Osteoblast (primary cell): ENCODE data around the gene PHF21A. TPM values are rescaled to one million over a fixed set of nuclear protein-coding genes. Genes with fewer than 3 reads are reported as not detected.

Source experiments
- DNase-seq: peaks from one replicate; pipeline ENCODE4 v3.0.0; 2011; ENCODE audit warnings: low spot score, mixed read lengths; ENCODE audit not compliant: insufficient read length; ENCODE audit errors: missing footprints
- H2AFZ ChIP-seq: 2 replicates; pipeline ENCODE4 v1.6.0; 2011; ENCODE audit warnings: mild to moderate bottlenecking, low read length
- H3K27ac ChIP-seq: 2 replicates; pipeline ENCODE4 v1.5.1; 2011; ENCODE audit warnings: mild to moderate bottlenecking, low read depth, low read length, moderate library complexity
- H3K27me3 ChIP-seq: 2 replicates; pipeline ENCODE4 v1.6.0; 2012; ENCODE audit warnings: mild to moderate bottlenecking, control low read depth, inconsistent platforms, low read length, moderate library complexity; ENCODE audit not compliant: insufficient read depth
- H3K36me3 ChIP-seq: 2 replicates; pipeline ENCODE4 v1.5.1; 2011; ENCODE audit warnings: mild to moderate bottlenecking, low read length, control low read depth, moderate library complexity; ENCODE audit not compliant: insufficient read depth
- H3K4me1 ChIP-seq: 2 replicates; pipeline ENCODE4 v1.5.1; 2011; ENCODE audit warnings: mild to moderate bottlenecking, low read length, control low read depth, moderate library complexity; ENCODE audit not compliant: insufficient read depth
- H3K4me2 ChIP-seq: 2 replicates; pipeline ENCODE4 v1.6.0; 2011; ENCODE audit warnings: mild to moderate bottlenecking, low read length; ENCODE audit not compliant: insufficient read depth
- H3K4me3 ChIP-seq: fragments of 200-600 bp; sonication (generic); 3 replicates; pipeline ENCODE4 v1.5.1; 2012; ENCODE audit warnings: mild to moderate bottlenecking, low read length, inconsistent platforms; ENCODE audit not compliant: insufficient read depth
- H3K79me2 ChIP-seq: 2 replicates; pipeline ENCODE4 v1.6.0; 2012; ENCODE audit warnings: mild to moderate bottlenecking, low read length, control low read depth, inconsistent platforms; ENCODE audit not compliant: insufficient read depth
- H3K9me3 ChIP-seq: 2 replicates; pipeline ENCODE4 v1.5.1; 2011; ENCODE audit warnings: low read depth, low read length, control low read depth
- H4K20me1 ChIP-seq: 2 replicates; pipeline ENCODE4 v1.6.0; 2012; ENCODE audit warnings: mild to moderate bottlenecking, low read length, control low read depth; ENCODE audit not compliant: insufficient read depth
- total RNA-seq: library from RNA; depleted of rRNA; stranded (reverse); fragments of >200 nt; gene quantifications from 2 replicates; pipeline ENCODE4 v1.2.3, GENCODE V29; 2012
- TF ChIP-seq, protein P1 (sequence below): IDR thresholded peaks from 2 replicates; pipeline ENCODE4 v1.5.1; 2011; ENCODE audit warnings: mild to moderate bottlenecking, low read depth, low read length, moderate library complexity; ENCODE audit errors: extremely low read depth

Gene PHF21A
- total RNA-seq, 1 donor, result 26.4 TPM

GRCh38 chr11:46060013-46060412 is 61.2 kb downstream of the PHF21A start:
- Histone ChIP-seq H3K4me1 (peaks cover 11% of the 10 kb centered on the region), H3K27ac (no peak overlapping the region), H3K4me3 (no peak overlapping the region), H3K79me2 (no peaks in the 10 kb centered on the region), H3K36me3 (no peaks in the 10 kb centered on the region), H3K4me2 (no peak overlapping the region), H3K27me3 (no peaks in the 10 kb centered on the region), H3K9me3 (no peaks in the 10 kb centered on the region), H2AFZ (no peak overlapping the region), H4K20me1 (peaks cover 7% of the 10 kb centered on the region)
- TF ChIP-seq, protein P1, sequence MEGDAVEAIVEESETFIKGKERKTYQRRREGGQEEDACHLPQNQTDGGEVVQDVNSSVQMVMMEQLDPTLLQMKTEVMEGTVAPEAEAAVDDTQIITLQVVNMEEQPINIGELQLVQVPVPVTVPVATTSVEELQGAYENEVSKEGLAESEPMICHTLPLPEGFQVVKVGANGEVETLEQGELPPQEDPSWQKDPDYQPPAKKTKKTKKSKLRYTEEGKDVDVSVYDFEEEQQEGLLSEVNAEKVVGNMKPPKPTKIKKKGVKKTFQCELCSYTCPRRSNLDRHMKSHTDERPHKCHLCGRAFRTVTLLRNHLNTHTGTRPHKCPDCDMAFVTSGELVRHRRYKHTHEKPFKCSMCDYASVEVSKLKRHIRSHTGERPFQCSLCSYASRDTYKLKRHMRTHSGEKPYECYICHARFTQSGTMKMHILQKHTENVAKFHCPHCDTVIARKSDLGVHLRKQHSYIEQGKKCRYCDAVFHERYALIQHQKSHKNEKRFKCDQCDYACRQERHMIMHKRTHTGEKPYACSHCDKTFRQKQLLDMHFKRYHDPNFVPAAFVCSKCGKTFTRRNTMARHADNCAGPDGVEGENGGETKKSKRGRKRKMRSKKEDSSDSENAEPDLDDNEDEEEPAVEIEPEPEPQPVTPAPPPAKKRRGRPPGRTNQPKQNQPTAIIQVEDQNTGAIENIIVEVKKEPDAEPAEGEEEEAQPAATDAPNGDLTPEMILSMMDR, result no peak
- no peak for DNase-seq

- TF ChIP-seq, protein P1, result no peak
- H3K36me3 ChIP-seq, result no peaks in the 10 kb centered on the region
These were observed 63.8 kb downstream of the PHF21A start for GRCh38 chr11:46057489-46057888.

DNA sequence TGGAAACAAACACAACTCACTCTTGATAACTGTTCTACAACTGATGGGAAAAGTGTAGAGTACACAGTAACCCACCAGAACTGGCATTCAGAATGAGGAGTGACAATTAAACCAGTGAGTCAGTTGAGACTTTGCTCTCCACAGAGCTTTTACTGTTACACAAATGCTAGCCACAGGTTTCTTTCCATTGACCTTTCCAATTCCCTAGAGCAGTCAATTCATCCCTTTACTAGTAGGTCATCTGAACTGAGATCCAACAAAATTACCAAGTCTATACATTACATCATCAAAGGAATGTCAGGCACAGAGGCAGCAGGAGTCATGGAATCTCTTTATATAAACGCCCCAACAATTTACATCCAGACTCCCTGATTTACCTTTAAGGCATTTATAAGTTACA is 65.9 kb downstream of the PHF21A start:
- peaks cover 20% of the 10 kb centered on the region for H4K20me1 ChIP-seq
- peak overlapping the region; percentile 37 for H3K27ac ChIP-seq
- no peak overlapping the region for H3K4me2 ChIP-seq
- no peak overlapping the region for H3K4me3 ChIP-seq
- no peaks in the 10 kb centered on the region for H3K9me3 ChIP-seq
- TF ChIP-seq, protein P1, result no peak
- H3K36me3 ChIP-seq, result no peaks in the 10 kb centered on the region
- DNase-seq, result peak; percentile 22
- no peak overlapping the region for H2AFZ ChIP-seq
- H3K4me1 ChIP-seq, result peaks cover 25% of the 10 kb centered on the region
- H3K79me2 ChIP-seq, result no peaks in the 10 kb centered on the region
- no peaks in the 10 kb centered on the region for H3K27me3 ChIP-seq

More at GRCh38 chr11:46057489-46057888, 63.8 kb downstream of the PHF21A start:
- Histone ChIP-seq H4K20me1 (peaks cover 10% of the 10 kb centered on the region), H3K9me3 (no peaks in the 10 kb centered on the region), H3K4me2 (no peak overlapping the region), H2AFZ (no peak overlapping the region), H3K27me3 (no peaks in the 10 kb centered on the region), H3K27ac (no peak overlapping the region), H3K4me3 (no peak overlapping the region), H3K79me2 (no peaks in the 10 kb centered on the region), H3K4me1 (peaks cover 16% of the 10 kb centered on the region)
- no peak for DNase-seq

DNA sequence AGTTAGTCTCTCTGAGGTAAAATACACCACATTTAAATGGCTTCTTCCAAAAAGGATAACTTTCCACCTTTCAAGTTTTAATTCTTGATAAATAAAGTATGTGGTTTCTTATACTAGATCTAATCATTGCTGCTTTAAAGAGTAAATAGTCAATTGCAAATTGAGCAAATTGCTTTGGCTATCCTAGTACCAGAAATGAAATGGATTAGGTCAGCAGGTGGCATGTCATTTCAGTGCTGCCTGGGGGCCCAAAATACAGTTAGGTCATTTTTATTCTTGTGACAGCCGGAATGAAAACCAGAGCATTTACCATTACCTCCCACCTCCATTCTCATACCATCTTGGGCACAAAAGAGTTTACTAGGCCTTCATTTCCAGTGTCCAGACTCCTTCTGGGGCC is 70.2 kb downstream of the PHF21A start:
- no peaks in the 10 kb centered on the region for H3K36me3 ChIP-seq
- no peaks in the 10 kb centered on the region for H3K27me3 ChIP-seq
- H4K20me1 ChIP-seq, result peaks cover 36% of the 10 kb centered on the region
- H3K4me1 ChIP-seq, result peaks cover 31% of the 10 kb centered on the region
- no peak for DNase-seq
- no peak overlapping the region for H3K27ac ChIP-seq
- H2AFZ ChIP-seq, result no peak overlapping the region
- H3K4me2 ChIP-seq, result no peak overlapping the region
- no peaks in the 10 kb centered on the region for H3K79me2 ChIP-seq
- TF ChIP-seq, protein P1, result no peak
- H3K9me3 ChIP-seq, result no peaks in the 10 kb centered on the region
- no peak overlapping the region for H3K4me3 ChIP-seq
